Liver (tissue), 9 donors: ENCODE measurements around the gene APOL4. TPM values are rescaled to one million over a fixed set of nuclear protein-coding genes. Genes with fewer than 3 reads are reported as not detected.
A peak's percentile ranks its signal among the peaks of the same experiment; 100 is the strongest.

Experiments used
- DNase-seq: peaks from one replicate; pipeline ENCODE4 v3.0.0-alpha.2; 2017; ENCODE audit warnings: low spot score
- H3K27ac ChIP-seq, 2 donors: one replicate each; pipeline ENCODE4 v1.7.0; 2013; ENCODE audit warnings: inconsistent platforms in 2 of 2, low read length in 2 of 2, control low read depth in 1 of 2, low read depth in 1 of 2, mild to moderate bottlenecking in 1 of 2
- H3K27me3 ChIP-seq, 4 donors: one replicate each; pipeline versions ENCODE4 v1.6.1 to v1.7.0; 2013; ENCODE audit warnings: low read length in 3 of 4, inconsistent platforms in 1 of 4, mild to moderate bottlenecking in 1 of 4, moderate library complexity in 1 of 4; ENCODE audit not compliant: control insufficient read depth in 4 of 4, insufficient read depth in 4 of 4
- H3K36me3 ChIP-seq, 4 donors: one replicate each; pipeline versions ENCODE4 v1.6.1 to v1.7.0; 2013; ENCODE audit warnings: low read length in 3 of 4, mild to moderate bottlenecking in 3 of 4, low read depth in 1 of 4, moderate library complexity in 1 of 4; ENCODE audit not compliant: control insufficient read depth in 4 of 4, insufficient read depth in 3 of 4
- H3K4me1 ChIP-seq, 4 donors: one replicate each; pipeline versions ENCODE4 v1.6.1 to v1.7.0; 2013; ENCODE audit warnings: low read length in 3 of 4, mild to moderate bottlenecking in 3 of 4, moderate library complexity in 1 of 4; ENCODE audit not compliant: control insufficient read depth in 4 of 4, insufficient read depth in 4 of 4
- H3K4me3 ChIP-seq, 3 donors: one replicate each; pipeline versions ENCODE4 v1.6.1 to v1.7.0; 2013; ENCODE audit warnings: low read length in 3 of 3, control low read depth in 1 of 3, low read depth in 1 of 3, mild to moderate bottlenecking in 1 of 3
- H3K9ac ChIP-seq, 2 donors: one replicate each; pipeline ENCODE4 v1.7.0; 2013; ENCODE audit warnings: low read length in 2 of 2, mild to moderate bottlenecking in 2 of 2, moderate library complexity in 2 of 2, control low read depth in 1 of 2, low read depth in 1 of 2
- H3K9me3 ChIP-seq, 4 donors: one replicate each; pipeline versions ENCODE4 v1.6.1 to v1.7.0; 2013; ENCODE audit warnings: low read length in 3 of 4; ENCODE audit not compliant: control insufficient read depth in 4 of 4
- CTCF ChIP-seq: fragments of 150-350 bp; IDR thresholded peaks from 2 replicates; pipeline ENCODE4 v1.5.1; 2017; ENCODE audit warnings: improper control_type of control experiment, low read depth, low read length; ENCODE audit not compliant: missing input control
- EGR1 ChIP-seq, 2 donors: IDR thresholded peaks; 2 replicates each; pipeline ENCODE4 v1.6.1; 2016 to 2018; ENCODE audit warnings: antibody characterized with exemption in 2 of 2, low read depth in 2 of 2
- FOXA1 ChIP-seq: IDR thresholded peaks from 2 replicates; pipeline ENCODE4 v1.6.1; 2016; ENCODE audit warnings: antibody characterized with exemption
- GABPA ChIP-seq, 2 donors: IDR thresholded peaks in 1 of 2; conservative IDR thresholded peaks in 1 of 2; 2 replicates each; pipeline ENCODE4 v1.6.1; 2016; ENCODE audit warnings: antibody characterized with exemption in 2 of 2, mild to moderate bottlenecking in 1 of 2, moderate library complexity in 1 of 2
- HNF4G ChIP-seq: IDR thresholded peaks from 2 replicates; pipeline ENCODE4 v1.6.1; 2016; ENCODE audit warnings: antibody characterized with exemption
- JUND ChIP-seq, 2 donors: IDR thresholded peaks; 2 replicates each; pipeline ENCODE4 v1.6.1; 2016; ENCODE audit warnings: antibody characterized with exemption in 2 of 2
- MAX ChIP-seq: IDR thresholded peaks from 2 replicates; pipeline ENCODE4 v1.6.1; 2016; ENCODE audit warnings: antibody characterized with exemption
- NR2F2 ChIP-seq: IDR thresholded peaks from 2 replicates; pipeline ENCODE4 v1.6.1; 2016; ENCODE audit warnings: antibody characterized with exemption
- RAD21 ChIP-seq, 2 donors: IDR thresholded peaks; 2 replicates each; pipeline ENCODE4 v1.6.1; 2016; ENCODE audit warnings: antibody characterized with exemption in 2 of 2, mild to moderate bottlenecking in 2 of 2
- RXRA ChIP-seq, 2 donors: IDR thresholded peaks; 2 replicates each; pipeline ENCODE4 v1.6.1; 2017 to 2018; ENCODE audit warnings: antibody characterized with exemption in 2 of 2, mild to moderate bottlenecking in 1 of 2
- SP1 ChIP-seq: IDR thresholded peaks from 2 replicates; pipeline ENCODE4 v1.6.1; 2018; ENCODE audit warnings: antibody characterized with exemption, mild to moderate bottlenecking
- TAF1 ChIP-seq: conservative IDR thresholded peaks from 2 replicates; pipeline ENCODE4 v1.6.1; 2016; ENCODE audit warnings: antibody characterized with exemption, mild to moderate bottlenecking
- WGBS: extraction: QIAGEN DNeasy Blood & Tissue Kit; methylation state at CpG from one replicate; pipeline ENCODE4 v1.1.7; 2013; 5-methylcytosine and 5-hydroxymethylcytosine counted together
- polyA plus RNA-seq, 2 donors: library from polyadenylated mRNA; stranded (reverse) in 1 of 2; unstranded in 1 of 2; fragments of 200-250 nt in 1 of 2; fragments of >200 nt in 1 of 2; fragmentation: Nextera tagmentation in 1 of 2; extraction: Ambion mirVana in 1 of 2; gene quantifications; one replicate each; pipeline versions ENCODE4 v1.2.1 to v1.2.3, GENCODE V29; 2013 to 2015
- total RNA-seq, 2 donors: library from RNA; depleted of rRNA; stranded (reverse); fragments of >200 nt; gene quantifications; one replicate each; pipeline ENCODE4 v1.2.3, GENCODE V29; 2014
- donor health status: healthy.
- donor health status: healthy.
- donor health status: healthy.
- donor health status: healthy.
- donor health status: healthy.

APOL4 gene
- total and polyA plus RNA-seq, 4 donors = 0.59 to 2.3 (median 1.8) TPM

- H3K4me1 ChIP-seq = peaks cover 4 to 49% (median 30%) of the 10 kb centered on the region in 4 donors
- TF ChIP-seq MAX (no peak), GABPA (IDR thresholded peaks at IDR 0.05 in 1 of 2, conservative IDR thresholded peaks at IDR 0.05 in 1 of 2) (no peak), TAF1 (no peak), RXRA (IDR thresholded peaks at IDR 0.05) (no peak), JUND (IDR thresholded peaks at IDR 0.05) (no peak), FOXA1 (no peak), RAD21 (IDR thresholded peaks at IDR 0.05) (no peak), EGR1 (IDR thresholded peaks at IDR 0.05; ENCODE audit: low read depth in 2 of 2) (no peak), HNF4G (no peak), SP1 (no peak), NR2F2 (no peak), CTCF (no peak)
- H3K9ac ChIP-seq = no peak overlapping the region
- no peak overlapping the region for H3K4me3 ChIP-seq
- no peak for DNase-seq
- 75% methylated on average over 3 of the region's 3 CpGs for WGBS
- no peaks in the 10 kb centered on the region for H3K36me3 ChIP-seq
- H3K27me3 ChIP-seq = no peaks in the 10 kb centered on the region
- H3K9me3 ChIP-seq = no peaks in the 10 kb centered on the region
- H3K27ac ChIP-seq = no peak overlapping the region
Observed at GRCh38 chr22:36198536-36198935, 3.1 kb downstream of the APOL4 start.

- WGBS = 48% methylated on average over 8 of the region's 8 CpGs
- DNase-seq = no peak
- Histone ChIP-seq H3K36me3 (no peaks in the 10 kb centered on the region), H3K9me3 (no peaks in the 10 kb centered on the region), H3K4me1 (peaks cover 2 to 48% (median 31%) of the 10 kb centered on the region in 4 donors), H3K9ac (no peak overlapping the region), H3K4me3 (no peak overlapping the region), H3K27me3 (no peaks in the 10 kb centered on the region), H3K27ac (peak overlapping the region; percentile 4 to 40)
- TF ChIP-seq RXRA (IDR thresholded peaks at IDR 0.05) = peak in 1 of 2 donors; percentile 9
- no peak for TF ChIP-seq NR2F2
- TF ChIP-seq MAX = peak; percentile 2
Observed at GRCh38 chr22:36197514-36198146, 4.0 kb downstream of the APOL4 start.

GRCh38 chr22:36197065-36197440 is 4.6 kb downstream of the APOL4 start:
- Histone ChIP-seq H3K27me3 (no peaks in the 10 kb centered on the region), H3K9ac (no peak overlapping the region), H3K9me3 (no peaks in the 10 kb centered on the region), H3K4me3 (no peak overlapping the region), H3K36me3 (no peaks in the 10 kb centered on the region), H3K4me1 (peaks cover 2 to 45% (median 30%) of the 10 kb centered on the region in 4 donors), H3K27ac (peak overlapping the region in 1 of 2 donors; percentile 39)
- 55% methylated on average over 5 of the region's 5 CpGs for WGBS
- DNase-seq = no peak
- TF ChIP-seq EGR1 (IDR thresholded peaks at IDR 0.05; ENCODE audit: low read depth in 2 of 2) (no peak), RAD21 (IDR thresholded peaks at IDR 0.05) (no peak), RXRA (IDR thresholded peaks at IDR 0.05) (no peak), MAX (peak; percentile 18)
